GM18517 (cell line): ENCODE measurements around the gene IFNA14.
"Not testable (repeated sequence)": the region's sequence is repeated elsewhere in the genome, so short reads cannot be mapped to it uniquely, and the experiment has no call there.

Experiments
- ATAC-seq: cut with Tn5 transposase; IDR thresholded peaks from one replicate; pipeline ENCODE4 v1.9.1; 2021; ENCODE audit warnings: mild to moderate bottlenecking, moderate library complexity; ENCODE audit not compliant: unreplicated experiment

The IFNA14 gene

GRCh38 chr9:21239911-21240310 is at the start of gene IFNA14:
Gene IFNA14 (minus strand): TSS chr9:21240005. CDS start chr9:21239935, 70 bp downstream.
- peak; percentile 45 for ATAC-seq

- no peak for ATAC-seq
Observed at GRCh38 chr9:21287280-21287679, 47.5 kb upstream of the IFNA14 start.

GRCh38 chr9:21286659-21287058 is 46.9 kb upstream of the IFNA14 start:
- ATAC-seq = no peak

- ATAC-seq = no peak
Observed at GRCh38 chr9:21286099-21286498, 46.3 kb upstream of the IFNA14 start.

- no peak for ATAC-seq
Observed at GRCh38 chr9:21281275-21281674, 41.5 kb upstream of the IFNA14 start.

- no peak for ATAC-seq
Observed at GRCh38 chr9:21268347-21268657, 28.5 kb upstream of the IFNA14 start.

GRCh38 chr9:21267485-21268346 is 27.9 kb upstream of the IFNA14 start:
- ATAC-seq = peak; percentile 70

- no peak for ATAC-seq
Observed at GRCh38 chr9:21266733-21267484, 27.1 kb upstream of the IFNA14 start.

- no peak for ATAC-seq
Observed at GRCh38 chr9:21265421-21266189, 25.8 kb upstream of the IFNA14 start.

- no peak for ATAC-seq
Observed at GRCh38 chr9:21255538-21256212, 15.9 kb upstream of the IFNA14 start.

- peak; percentile 84 for ATAC-seq
Observed at GRCh38 chr9:21252721-21253547, 13.1 kb upstream of the IFNA14 start.

GRCh38 chr9:21251638-21252037 is 11.8 kb upstream of the IFNA14 start:
- no peak for ATAC-seq

- ATAC-seq = no peak
Observed at GRCh38 chr9:21251190-21251589, 11.4 kb upstream of the IFNA14 start.

GRCh38 chr9:21244836-21245235 is 5.0 kb upstream of the IFNA14 start:
- ATAC-seq = no peak

- ATAC-seq = not testable (repeated sequence)
Observed at GRCh38 chr9:21236360-21236714, 3.5 kb downstream of the IFNA14 start.

- ATAC-seq = peak; percentile 82
Observed at GRCh38 chr9:21235468-21236359, 4.1 kb downstream of the IFNA14 start.

- no peak for ATAC-seq
Observed at GRCh38 chr9:21234153-21234687, 5.6 kb downstream of the IFNA14 start.

- no peak for ATAC-seq
Observed at GRCh38 chr9:21233258-21233657, 6.5 kb downstream of the IFNA14 start.

- ATAC-seq = no peak
Observed at GRCh38 chr9:21228122-21228521, 11.7 kb downstream of the IFNA14 start, which contains the start of gene IFNA17. Gene IFNA17 (minus strand): TSS chr9:21228222. CDS start chr9:21228173, 49 bp downstream.
